Endothelial cell of umbilical vein (primary cell): Measurements from ENCODE around the gene PTPRD.

Source experiments
- POLR2A ChIP-seq: IDR thresholded peaks from 2 replicates; pipeline ENCODE4 v1.6.1; 2012; ENCODE audit warnings: low read depth, mild to moderate bottlenecking, control low read depth, low read length
- POLR2AphosphoS5 ChIP-seq: IDR thresholded peaks from 2 replicates; pipeline ENCODE4 v1.6.1; 2012; ENCODE audit warnings: low read depth, mild to moderate bottlenecking, control low read depth, low read length, moderate library complexity; ENCODE audit not compliant: insufficient read depth
- TF ChIP-seq, protein P1 (sequence below): IDR thresholded peaks from 2 replicates; pipeline ENCODE4 v1.6.1; 2011; ENCODE audit not compliant: insufficient read depth, insufficient read length

- TF ChIP-seq POLR2A = no peak
- TF ChIP-seq POLR2AphosphoS5 = no peak
- TF ChIP-seq, protein P1, sequence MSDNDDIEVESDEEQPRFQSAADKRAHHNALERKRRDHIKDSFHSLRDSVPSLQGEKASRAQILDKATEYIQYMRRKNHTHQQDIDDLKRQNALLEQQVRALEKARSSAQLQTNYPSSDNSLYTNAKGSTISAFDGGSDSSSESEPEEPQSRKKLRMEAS = no peak
These were observed 1887.2 kb downstream of the PTPRD start for GRCh38 chr9:8725635-8726034.
